Esophagus squamous epithelium (tissue), 5 donors: ENCODE data around the gene MYO6. TPM values are rescaled to one million over a fixed set of nuclear protein-coding genes. Genes with fewer than 3 reads are reported as not detected.

Source experiments
- DNase-seq: peaks from one replicate; lab custom pipeline; 2025; lab: John Stamatoyannopoulos, UW
- H3K27ac ChIP-seq, 4 donors: fragments of 200-600 bp; sonication (generic); one replicate each; pipeline ENCODE4 v1.5.1; 2016 to 2019; ENCODE audit warnings: mild to moderate bottlenecking in 1 of 4
- H3K27me3 ChIP-seq, 4 donors: fragments of 200-600 bp; sonication (generic); 1 replicate in 3 of 4; 2 replicates in 1 of 4; pipeline versions ENCODE4 v1.5.1 to v1.6.0; 2017 to 2021; ENCODE audit warnings: antibody characterized with exemption in 1 of 4
- H3K36me3 ChIP-seq, 3 donors: fragments of 200-600 bp; sonication (generic); one replicate each; pipeline ENCODE4 v1.5.1; 2016 to 2019
- H3K4me1 ChIP-seq, 3 donors: fragments of 200-600 bp; sonication (generic); one replicate each; pipeline ENCODE4 v1.5.1; 2017 to 2019
- H3K4me3 ChIP-seq, 4 donors: fragments of 200-600 bp; sonication (generic); 1 replicate in 3 of 4; 2 replicates in 1 of 4; pipeline ENCODE4 v1.5.1; 2016 to 2019; ENCODE audit warnings: mild to moderate bottlenecking in 2 of 4, moderate library complexity in 1 of 4
- H3K9me3 ChIP-seq, 3 donors: fragments of 200-600 bp; sonication (generic); one replicate each; pipeline ENCODE4 v1.5.1; 2016 to 2019
- CTCF ChIP-seq, 6 experiments: fragments of 450-650 bp in 4 of 6; fragments of 200-600 bp in 2 of 6; sonication (generic) in 2 of 6; IDR thresholded peaks; one replicate each; pipeline ENCODE4 v1.5.1; 2016 to 2019; ENCODE audit warnings: antibody characterized with exemption in 6 of 6, mild to moderate bottlenecking in 4 of 6, moderate library complexity in 4 of 6
- POLR2A ChIP-seq, 4 donors: fragments of 450-650 bp; IDR thresholded peaks; one replicate each; pipeline ENCODE4 v1.6.1; 2017; ENCODE audit warnings: antibody characterized with exemption in 4 of 4, mild to moderate bottlenecking in 4 of 4, moderate library complexity in 3 of 4
- WGBS, 2 donors: methylation state at CpG; one replicate each; pipeline ENCODE4 v1.1.5; 2018; 5-methylcytosine and 5-hydroxymethylcytosine counted together
- intact Hi-C: fragments of 100-400 bp; cut with DNase I; formaldehyde crosslinking; loops from one replicate; pipeline ENCODE4 v1.15.0; 2022
- total RNA-seq, 4 donors: library from RNA; depleted of rRNA; stranded (reverse); fragments of >200 nt; gene quantifications; one replicate each; pipeline ENCODE4 v1.1.0, GENCODE V29; 2016
- donor health status: DM: yes; HTN: yes; CAD: no.

The MYO6 gene
- total RNA-seq, 4 donors from 2014 or later, result 22.1 to 37.0 (median 31.5) TPM

GRCh38 chr6:75755704-75756103 is 6.7 kb downstream of the MYO6 start:
- Histone ChIP-seq H3K27ac (no peak overlapping the region), H3K4me3 (no peak overlapping the region), H3K27me3 (no peaks in the 10 kb centered on the region), H3K4me1 (peaks cover 0 to 30% (median 10%) of the 10 kb centered on the region in 3 donors), H3K36me3 (no peaks in the 10 kb centered on the region), H3K9me3 (no peaks in the 10 kb centered on the region)
- TF ChIP-seq POLR2A (IDR thresholded peaks at IDR 0.05) (no peak), CTCF (IDR thresholded peaks at IDR 0.05) (no peak)
- intact Hi-C loops, result no loop called here
- WGBS, 2 donors, result 80 to 92% methylated on average over 5 of the region's 5 CpGs
- DNase-seq, result no peak

DNA sequence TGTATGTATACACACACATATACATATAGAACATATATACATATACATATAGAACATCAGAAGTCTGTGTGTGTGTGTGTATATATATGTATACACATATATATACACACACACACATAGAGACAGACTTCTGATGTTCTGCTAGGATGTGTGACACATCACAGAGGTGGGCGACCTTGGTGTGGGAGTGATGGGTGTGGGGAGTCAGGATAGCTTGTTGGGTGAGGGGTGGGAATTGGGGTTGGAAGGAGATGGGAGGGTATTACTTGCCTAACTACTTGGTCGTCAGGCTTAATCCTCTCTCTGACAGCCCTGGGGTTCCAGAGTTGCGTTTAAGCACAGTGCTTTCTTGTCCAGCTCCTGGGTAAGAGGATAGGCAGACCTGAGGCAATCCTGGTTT is 8.3 kb downstream of the MYO6 start:
- 87 to 88% methylated on average over 3 of the region's 3 CpGs for WGBS, 2 donors
- DNase-seq, result no peak
- TF ChIP-seq CTCF (IDR thresholded peaks at IDR 0.05) (no peak), POLR2A (IDR thresholded peaks at IDR 0.05) (no peak)
- Histone ChIP-seq H3K27me3 (no peaks in the 10 kb centered on the region), H3K4me1 (peaks cover 0 to 16% (median 3%) of the 10 kb centered on the region in 3 donors), H3K27ac (no peak overlapping the region), H3K4me3 (no peak overlapping the region), H3K36me3 (no peaks in the 10 kb centered on the region), H3K9me3 (no peaks in the 10 kb centered on the region)
- intact Hi-C loops, result no loop called here

- WGBS, 2 donors, result 38 to 63% methylated on average over 5 of the region's 5 CpGs
- H3K27me3 ChIP-seq, result no peaks in the 10 kb centered on the region
- TF ChIP-seq POLR2A (IDR thresholded peaks at IDR 0.05), result no peak
- TF ChIP-seq CTCF (IDR thresholded peaks at IDR 0.05), result no peak
- H3K9me3 ChIP-seq, result no peaks in the 10 kb centered on the region
- no peak overlapping the region for H3K4me3 ChIP-seq
- peaks cover 0 to 9% (median 0%) of the 10 kb centered on the region in 3 donors for H3K4me1 ChIP-seq
- intact Hi-C loops, result no loop called here
- no peak overlapping the region for H3K27ac ChIP-seq
- no peaks in the 10 kb centered on the region for H3K36me3 ChIP-seq
- no peak for DNase-seq
These were observed 9.0 kb downstream of the MYO6 start for GRCh38 chr6:75758061-75758460.

DNA sequence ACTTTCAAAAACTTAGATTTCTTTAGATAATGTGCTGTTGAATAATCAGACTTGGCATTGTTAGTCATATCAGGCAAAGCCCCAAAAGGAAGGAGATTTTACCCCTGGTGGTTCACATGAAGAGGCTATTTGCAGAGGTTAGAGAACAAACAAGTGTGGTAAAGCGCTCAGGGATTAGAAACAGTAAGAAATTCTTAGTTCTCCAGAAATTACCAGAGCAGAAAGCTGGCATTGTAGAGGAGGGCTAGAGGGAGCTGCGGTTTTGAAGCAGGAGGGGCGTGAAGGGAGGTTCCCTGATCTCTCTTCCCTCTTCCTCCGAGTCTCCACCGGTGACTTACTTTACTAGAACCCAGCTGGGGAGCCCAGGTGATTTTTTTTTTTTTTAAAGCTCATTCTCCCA is 10.2 kb downstream of the MYO6 start:
- no peak for DNase-seq
- Histone ChIP-seq H3K4me1 (no peaks in the 10 kb centered on the region), H3K4me3 (no peak overlapping the region), H3K36me3 (peaks cover 0 to 3% (median 0%) of the 10 kb centered on the region in 3 donors), H3K27me3 (no peaks in the 10 kb centered on the region), H3K9me3 (no peaks in the 10 kb centered on the region), H3K27ac (no peak overlapping the region)
- TF ChIP-seq CTCF (IDR thresholded peaks at IDR 0.05) (no peak), POLR2A (IDR thresholded peaks at IDR 0.05) (no peak)
- intact Hi-C loops, result no loop called here
- 62 to 69% methylated on average over 5 of the region's 5 CpGs for WGBS, 2 donors

DNA sequence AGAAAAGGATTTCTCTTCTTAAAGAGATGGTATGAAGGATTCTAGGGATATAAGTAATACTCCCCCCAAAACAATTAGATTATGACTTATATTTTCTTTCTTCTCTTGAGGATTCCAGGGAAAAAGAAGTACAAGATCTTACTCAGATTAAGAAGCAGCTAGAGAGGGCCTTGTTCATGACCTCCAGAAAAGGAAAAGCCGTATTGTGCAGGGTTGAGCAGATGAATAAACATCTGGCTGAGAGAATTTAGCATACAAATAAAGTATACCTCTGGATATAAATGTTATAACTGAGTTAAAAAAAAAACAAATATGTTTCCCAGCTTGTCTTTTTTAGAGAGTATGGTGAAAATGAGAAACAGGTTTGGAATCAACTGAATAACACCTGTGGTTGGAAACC is 11.3 kb downstream of the MYO6 start:
- H3K27me3 ChIP-seq, result no peaks in the 10 kb centered on the region
- intact Hi-C loops, result no loop called here
- no peaks in the 10 kb centered on the region for H3K4me1 ChIP-seq
- H3K36me3 ChIP-seq, result peaks cover 0 to 9% (median 0%) of the 10 kb centered on the region in 3 donors
- no peak overlapping the region for H3K27ac ChIP-seq
- no peak for TF ChIP-seq POLR2A (IDR thresholded peaks at IDR 0.05)
- TF ChIP-seq CTCF (IDR thresholded peaks at IDR 0.05), result no peak
- H3K9me3 ChIP-seq, result no peaks in the 10 kb centered on the region
- no peak overlapping the region for H3K4me3 ChIP-seq
- no peak for DNase-seq
- WGBS, 2 donors, result 74 to 100% methylated on average over 1 of the region's 1 CpG
